ENCODE measurements around the gene CHST9. TPM values are rescaled to one million over a fixed set of nuclear protein-coding genes. Genes with fewer than 3 reads are reported as not detected.

The CHST9 gene
- total and polyA plus RNA-seq, 2 donors (not counting 3 experiments of a cell fraction or from before 2014, with no cell fraction given): not detected

- DNase-seq (ENCODE audit: low read depth, low spot score): no peak
- dilution Hi-C loops (cut with MboI; ENCODE audit: extremely low pct_ligation_motif_present, low sequenced_read_pairs): no loop called here
- Histone ChIP-seq H3K27ac (ENCODE audit: insufficient read depth, low read depth, low read length) (no peak overlapping the region), H4K20me1 (replicated peaks; ENCODE audit: control insufficient read depth, extremely low read depth, insufficient read depth, low read length) (no peaks in the 10 kb centered on the region), H3K4me3 (replicated peaks in 1 of 3; ENCODE audit: insufficient read depth in 1 of 3, low read depth in 1 of 3, low read length in 3 of 3) (no peak overlapping the region), H3K79me2 (ENCODE audit: control insufficient read depth, insufficient read depth, low read length) (no peaks in the 10 kb centered on the region), H3K36me3 (ENCODE audit: control insufficient read depth in 2 of 2, extremely low read depth in 1 of 2, insufficient read depth in 2 of 2, low read length in 2 of 2) (no peaks in the 10 kb centered on the region), H3K9me1 (replicated peaks; ENCODE audit: control insufficient read depth, extremely low read depth, insufficient read depth, low read length) (no peaks in the 10 kb centered on the region), H2AFZ (ENCODE audit: low read depth, low read length) (no peak overlapping the region), H3K4me1 (ENCODE audit: control insufficient read depth, extremely low read depth, insufficient read depth, low read length) (no peaks in the 10 kb centered on the region), H3K27me3 (ENCODE audit: control insufficient read depth in 2 of 2, insufficient read depth in 2 of 2, low read length in 2 of 2) (no peaks in the 10 kb centered on the region), H3K9me3 (replicated peaks; ENCODE audit: control insufficient read depth, insufficient read depth, low read length) (no peaks in the 10 kb centered on the region), H3K9ac (replicated peaks; ENCODE audit: extremely low read depth, insufficient read depth, low read length) (no peak overlapping the region), H3K4me2 (ENCODE audit: insufficient read depth, low read length) (no peak overlapping the region)
- FAIRE-seq: no peak
- intact Hi-C loops (cut with micrococcal nuclease): no loop called here
- no peak for TF ChIP-seq FOS (IDR thresholded peaks at IDR 0.05; ENCODE audit: borderline replicate concordance, insufficient read depth, low read length)
- TF ChIP-seq POLR2AphosphoS5 (IDR thresholded peaks at IDR 0.05; ENCODE audit: insufficient read depth, low read depth, low read length): no peak
- no peak for TF ChIP-seq GATA2 (IDR thresholded peaks at IDR 0.05; ENCODE audit: insufficient read depth, insufficient read length, low read depth, low read length)
- TF ChIP-seq POLR2A (IDR thresholded peaks at IDR 0.05; ENCODE audit: low read depth, low read length): no peak
- no peak for TF ChIP-seq JUN (IDR thresholded peaks at IDR 0.05; ENCODE audit: borderline replicate concordance, insufficient read depth, insufficient read length, low read depth)
- TF ChIP-seq CTCF (IDR thresholded peaks at IDR 0.05; ENCODE audit: extremely low read depth in 1 of 2, insufficient read depth in 1 of 2, low read depth in 1 of 2, low read length in 2 of 2): no peak
- TF ChIP-seq MYC (IDR thresholded peaks at IDR 0.05; ENCODE audit: low read depth, low read length): no peak
- no peak for TF ChIP-seq MAX (IDR thresholded peaks at IDR 0.05; ENCODE audit: insufficient read depth, insufficient read length)
- no peak for TF ChIP-seq EZH2 (IDR thresholded peaks at IDR 0.05; ENCODE audit: borderline replicate concordance, low read depth, low read length, severe bottlenecking)
- ChIA-PET POLR2A (no interaction called here), CTCF (no interaction called here)
- BruUV-seq (replicated peaks): no TSS peak
Measured at GRCh38 chr18:27136208-27136535, 48.9 kb downstream of the CHST9 start.

All from endothelial cell of umbilical vein (primary cell).